ENCODE measurements around the gene HIBADH.

- TF ChIP-seq CTCF (IDR thresholded peaks at IDR 0.05): no peak
- no peak for TF ChIP-seq POLR2A (IDR thresholded peaks at IDR 0.05)
These were observed 21.0 kb downstream of the HIBADH start for GRCh38 chr7:27641581-27642230.

All from testis (tissue), 2 donors.